ENCODE results near the gene TESK1.
"Not testable (repeated sequence)": the region's sequence is repeated elsewhere in the genome, so short reads cannot be mapped to it uniquely, and the experiment has no call there.

The TESK1 gene

GRCh38 chr9:35579659-35580227 is 25.3 kb upstream of the TESK1 start:
- not testable (repeated sequence) for DNase-seq (ENCODE audit: low read depth)

DNA sequence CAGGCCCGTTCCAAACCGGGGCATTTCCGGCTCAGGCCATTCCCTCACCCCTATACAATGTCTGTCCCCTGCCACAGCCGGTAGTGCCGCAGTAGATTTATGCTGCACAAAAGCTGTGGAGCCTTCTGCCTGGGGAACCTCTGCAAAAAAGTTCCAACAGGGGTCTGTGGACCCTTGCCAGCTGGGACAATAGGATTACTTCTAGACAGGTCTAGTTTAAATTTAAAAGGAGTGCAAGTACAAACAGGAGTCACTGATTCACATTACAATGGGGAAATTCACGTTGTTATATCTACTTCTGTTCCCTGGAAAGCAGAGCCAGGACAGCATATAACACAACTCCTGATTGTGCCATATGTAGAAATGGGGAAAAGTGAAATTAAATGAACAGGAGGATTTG is 21.5 kb upstream of the TESK1 start:
- not testable (repeated sequence) for DNase-seq (ENCODE audit: low read depth)

- not testable (repeated sequence) for DNase-seq (ENCODE audit: low read depth)
Observed at GRCh38 chr9:35584681-35585080, 20.4 kb upstream of the TESK1 start.

- not testable (repeated sequence) for DNase-seq (ENCODE audit: low read depth)
Observed at GRCh38 chr9:35588506-35588905, 16.6 kb upstream of the TESK1 start.

DNA sequence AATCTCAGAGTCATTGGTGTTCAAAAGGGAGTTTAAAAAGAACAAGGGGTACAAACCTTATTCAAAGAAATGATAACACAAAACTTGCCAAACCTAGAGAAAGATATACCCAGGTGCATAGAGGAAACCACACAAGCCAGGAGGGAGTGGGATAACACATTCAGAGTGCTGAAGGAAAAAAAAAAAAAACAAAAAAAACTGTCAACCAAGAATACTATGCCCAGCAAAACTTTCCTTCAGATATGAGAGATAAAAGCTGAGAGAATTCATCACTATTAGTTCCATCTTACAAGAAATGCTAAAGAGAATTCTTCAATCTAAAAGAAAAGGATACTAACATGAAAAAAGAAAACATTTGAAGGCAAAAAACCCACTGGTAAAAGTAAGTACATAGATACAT is 11.5 kb upstream of the TESK1 start:
- DNase-seq (ENCODE audit: low read depth) = no peak

DNA sequence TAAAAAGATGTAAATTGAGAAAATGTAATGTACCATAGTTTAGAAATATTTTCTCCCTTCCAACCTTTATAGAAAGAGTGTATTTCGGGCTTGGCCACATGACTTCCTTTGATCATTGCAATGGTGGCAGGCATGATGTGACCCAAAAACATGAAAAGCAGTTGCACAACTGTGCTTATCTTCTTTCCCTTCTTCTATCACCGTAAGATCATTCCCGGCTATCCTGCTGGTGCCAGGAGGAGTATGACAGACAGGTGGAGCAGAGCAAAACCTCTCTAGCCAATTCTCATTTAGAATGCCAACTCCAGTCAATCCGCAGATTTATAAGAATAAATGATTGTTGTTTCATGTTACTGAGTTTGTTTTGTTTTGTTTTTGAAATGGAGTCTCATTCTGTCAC is 10.6 kb upstream of the TESK1 start:
- no peak for DNase-seq (ENCODE audit: low read depth)

GRCh38 chr9:35596907-35597306 is 8.2 kb upstream of the TESK1 start:
- not testable (repeated sequence) for DNase-seq (ENCODE audit: low read depth)

GRCh38 chr9:35598866-35599590 is 6.0 kb upstream of the TESK1 start:
- no peak for DNase-seq (ENCODE audit: low read depth)

GRCh38 chr9:35599763-35600604 is 5.1 kb upstream of the TESK1 start:
- DNase-seq (ENCODE audit: low read depth) = no peak

GRCh38 chr9:35603506-35603985 is 1.5 kb upstream of the TESK1 start:
- DNase-seq (ENCODE audit: low read depth) = no peak

DNA sequence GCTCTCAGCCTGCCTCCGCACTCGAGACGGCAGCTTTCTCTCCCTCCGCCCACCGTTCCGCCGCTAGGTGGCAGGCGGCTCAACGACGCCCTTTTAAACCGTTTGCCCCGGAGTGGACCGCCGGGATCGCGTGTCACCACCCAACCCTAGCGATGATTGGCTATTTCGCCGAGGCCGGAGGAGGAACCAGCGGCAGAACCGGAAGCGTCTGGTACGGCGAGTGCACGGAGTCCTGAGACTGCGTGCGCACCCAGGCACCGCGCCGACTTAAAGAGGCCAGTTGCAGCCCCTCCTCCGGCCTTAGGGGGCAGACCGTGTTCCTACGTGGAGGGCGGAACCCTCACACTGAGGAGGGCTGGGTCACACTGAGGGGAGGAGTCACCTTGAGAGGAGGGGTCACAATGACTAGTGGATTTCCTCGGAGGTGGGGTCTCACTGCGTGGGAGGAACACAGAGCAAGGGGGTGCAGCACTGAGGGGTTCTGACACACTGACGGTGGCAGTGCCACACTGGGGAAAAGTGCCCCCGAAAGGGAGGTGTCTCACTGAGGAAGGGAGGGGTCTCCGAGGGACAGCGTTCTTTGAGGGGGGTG is 980 bp upstream of the TESK1 start:
- peak; percentile 99 for DNase-seq (ENCODE audit: low read depth)

GRCh38 chr9:35605351-35606137 is 482 bp downstream of the TESK1 start:
- DNase-seq (ENCODE audit: low read depth) = no peak

DNA sequence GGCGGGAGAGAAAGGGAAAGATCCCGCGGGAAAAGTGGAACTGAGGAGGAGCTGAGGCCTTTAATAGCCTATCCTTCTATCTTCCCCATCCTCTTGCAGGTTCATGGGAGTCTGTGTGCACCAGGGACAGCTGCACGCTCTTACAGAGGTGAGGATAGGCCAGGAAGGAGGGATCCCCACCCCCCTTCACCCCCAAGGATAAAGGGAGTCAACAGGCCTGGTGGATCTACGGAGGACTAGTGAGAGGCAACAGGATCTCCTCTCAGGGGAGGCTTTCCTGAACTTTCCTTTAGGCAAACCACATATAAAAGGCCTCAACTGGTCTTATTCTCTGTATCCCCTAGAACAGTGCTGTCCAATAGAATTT is 1.1 kb downstream of the TESK1 start:
- DNase-seq (ENCODE audit: low read depth) = no peak

GRCh38 chr9:35606726-35607125 is 1.7 kb downstream of the TESK1 start:
- no peak for DNase-seq (ENCODE audit: low read depth)

DNA sequence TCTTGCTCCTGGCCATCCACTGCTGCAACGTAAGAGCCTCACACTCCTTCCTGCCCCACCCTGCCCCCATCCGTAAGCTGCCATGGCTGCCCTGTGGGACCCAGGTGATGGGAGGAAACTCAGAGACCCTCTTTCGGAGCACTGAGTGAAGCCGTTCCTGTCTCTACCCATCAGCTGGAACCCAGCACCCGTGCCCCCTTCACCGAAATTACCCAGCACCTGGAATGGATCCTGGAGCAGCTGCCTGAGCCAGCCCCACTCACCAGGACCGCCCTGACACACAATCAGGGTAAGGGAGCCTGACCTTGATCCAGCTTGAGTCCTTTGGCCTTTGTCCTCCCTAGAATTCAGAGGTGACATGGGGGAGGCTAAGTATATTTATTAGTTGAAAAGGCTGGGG is 3.2 kb downstream of the TESK1 start:
- no peak for DNase-seq (ENCODE audit: low read depth)

- no peak for DNase-seq (ENCODE audit: low read depth)
Observed at GRCh38 chr9:35609001-35609819, 4.1 kb downstream of the TESK1 start.

DNA sequence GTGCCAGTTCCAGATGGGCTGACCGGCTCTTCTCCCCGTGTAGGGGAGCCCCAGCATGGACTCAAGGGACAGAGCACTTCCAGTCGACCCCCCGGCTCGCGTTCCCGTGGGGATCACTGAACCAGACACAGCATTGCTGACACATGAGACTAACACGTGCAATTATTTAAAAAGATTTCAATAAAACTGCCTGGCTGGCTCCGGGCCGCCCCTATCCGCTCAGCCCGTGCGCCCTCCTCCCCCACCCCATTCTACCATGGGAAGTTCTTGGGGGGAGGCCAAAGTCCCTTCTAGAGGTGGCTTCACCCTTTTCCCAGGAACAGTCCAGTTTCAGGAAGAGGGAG is 4.7 kb downstream of the TESK1 start:
- DNase-seq (ENCODE audit: low read depth) = no peak

GRCh38 chr9:35611230-35611797 is 6.3 kb downstream of the TESK1 start:
- peak; percentile 36 for DNase-seq (ENCODE audit: low read depth)

GRCh38 chr9:35612066-35612465 is 7.0 kb downstream of the TESK1 start:
- not testable (repeated sequence) for DNase-seq (ENCODE audit: low read depth)

- DNase-seq (ENCODE audit: low read depth) = no peak
Observed at GRCh38 chr9:35612843-35613242, 7.8 kb downstream of the TESK1 start.

Measured in T follicular helper cell (primary cell).